Measurements from ENCODE around the gene EIF3B.

The EIF3B gene

DNA sequence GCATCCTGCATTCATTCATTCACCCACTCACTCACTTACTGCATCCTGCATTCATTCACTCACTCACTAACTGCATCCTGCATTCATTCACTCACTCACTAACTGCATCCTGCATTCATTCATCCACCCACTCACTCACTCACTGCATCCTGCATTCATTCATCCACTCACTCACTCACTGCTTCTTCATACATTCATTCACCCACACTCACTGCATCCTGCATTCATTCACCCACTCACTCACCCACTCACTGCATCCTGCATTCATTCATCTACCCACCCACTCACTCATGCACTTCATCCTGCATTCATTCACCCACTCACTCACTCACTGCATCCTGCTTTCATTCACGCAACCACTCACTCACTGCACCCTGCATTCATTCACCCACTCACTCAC is 38.8 kb upstream of the EIF3B start:
- no peak overlapping the region for H3K4me2 ChIP-seq (ENCODE audit: low read length)
- H3K4me3 ChIP-seq (ENCODE audit: low read depth, low read length, poor library complexity, severe bottlenecking), result no peak overlapping the region
- no peaks in the 10 kb centered on the region for H3F3A ChIP-seq (ENCODE audit: insufficient read depth, low read length)
- H3K27ac ChIP-seq (ENCODE audit: low read depth, low read length, poor library complexity, severe bottlenecking), result no peak overlapping the region
- H3K9me2 ChIP-seq (ENCODE audit: low read depth, low read length), result no peaks in the 10 kb centered on the region
- H3K9ac ChIP-seq (ENCODE audit: low read length), result no peak overlapping the region
- no peaks in the 10 kb centered on the region; the same call in 1 of the 2 replicates for H3K36me3 ChIP-seq (ENCODE audit: insufficient read depth, low read length)
- no peak overlapping the region for H2AFZ ChIP-seq (ENCODE audit: low read length)
- no peaks in the 10 kb centered on the region for H4K20me1 ChIP-seq (ENCODE audit: insufficient read depth, low read length)
- H3K79me2 ChIP-seq (ENCODE audit: insufficient read depth, low read length), result no peaks in the 10 kb centered on the region
- H3K9me3 ChIP-seq (ENCODE audit: low read length), result no peaks in the 10 kb centered on the region
- TF ChIP-seq EZH2 (IDR thresholded peaks at IDR 0.05; ENCODE audit: borderline replicate concordance, low read length), result no peak
- H3K27me3 ChIP-seq (ENCODE audit: insufficient read depth, low read length), result peaks cover 5% of the 10 kb centered on the region; the same call in 1 of the 2 replicates
- peaks cover 23% of the 10 kb centered on the region for H3K4me1 ChIP-seq (ENCODE audit: insufficient read depth, low read length, severe bottlenecking)

DNA sequence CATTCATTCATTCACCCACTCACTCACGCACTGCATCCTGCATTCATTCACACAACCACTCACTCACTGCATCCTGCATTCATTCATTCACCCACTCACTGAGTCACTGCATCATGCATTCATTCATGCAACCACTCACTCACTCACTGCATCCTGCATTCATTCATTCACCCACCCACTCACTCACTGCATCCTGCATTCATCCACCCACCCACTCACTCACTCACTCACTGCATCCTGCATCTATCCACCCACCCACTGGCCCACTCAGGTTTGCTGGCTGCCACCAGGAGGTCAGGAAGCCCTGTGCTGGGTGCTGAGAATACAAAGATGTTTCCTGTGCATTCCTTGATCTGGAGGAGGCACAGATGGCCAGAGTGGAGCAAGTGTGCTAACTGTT is 38.0 kb upstream of the EIF3B start:
- H3K9me2 ChIP-seq (ENCODE audit: low read depth, low read length), result no peaks in the 10 kb centered on the region
- H3K9me3 ChIP-seq (ENCODE audit: low read length), result no peaks in the 10 kb centered on the region
- peaks cover 5% of the 10 kb centered on the region; the same call in 1 of the 2 replicates for H3K27me3 ChIP-seq (ENCODE audit: insufficient read depth, low read length)
- H3K79me2 ChIP-seq (ENCODE audit: insufficient read depth, low read length), result no peaks in the 10 kb centered on the region
- no peaks in the 10 kb centered on the region for H4K20me1 ChIP-seq (ENCODE audit: insufficient read depth, low read length)
- H3K4me3 ChIP-seq (ENCODE audit: low read depth, low read length, poor library complexity, severe bottlenecking), result no peak overlapping the region
- H3K4me2 ChIP-seq (ENCODE audit: low read length), result no peak overlapping the region
- H2AFZ ChIP-seq (ENCODE audit: low read length), result no peak overlapping the region
- H3K36me3 ChIP-seq (ENCODE audit: insufficient read depth, low read length), result no peaks in the 10 kb centered on the region; the same call in 1 of the 2 replicates
- peaks cover 23% of the 10 kb centered on the region for H3K4me1 ChIP-seq (ENCODE audit: insufficient read depth, low read length, severe bottlenecking)
- no peak overlapping the region for H3K9ac ChIP-seq (ENCODE audit: low read length)
- no peak overlapping the region for H3K27ac ChIP-seq (ENCODE audit: low read depth, low read length, poor library complexity, severe bottlenecking)
- TF ChIP-seq, protein P1, sequence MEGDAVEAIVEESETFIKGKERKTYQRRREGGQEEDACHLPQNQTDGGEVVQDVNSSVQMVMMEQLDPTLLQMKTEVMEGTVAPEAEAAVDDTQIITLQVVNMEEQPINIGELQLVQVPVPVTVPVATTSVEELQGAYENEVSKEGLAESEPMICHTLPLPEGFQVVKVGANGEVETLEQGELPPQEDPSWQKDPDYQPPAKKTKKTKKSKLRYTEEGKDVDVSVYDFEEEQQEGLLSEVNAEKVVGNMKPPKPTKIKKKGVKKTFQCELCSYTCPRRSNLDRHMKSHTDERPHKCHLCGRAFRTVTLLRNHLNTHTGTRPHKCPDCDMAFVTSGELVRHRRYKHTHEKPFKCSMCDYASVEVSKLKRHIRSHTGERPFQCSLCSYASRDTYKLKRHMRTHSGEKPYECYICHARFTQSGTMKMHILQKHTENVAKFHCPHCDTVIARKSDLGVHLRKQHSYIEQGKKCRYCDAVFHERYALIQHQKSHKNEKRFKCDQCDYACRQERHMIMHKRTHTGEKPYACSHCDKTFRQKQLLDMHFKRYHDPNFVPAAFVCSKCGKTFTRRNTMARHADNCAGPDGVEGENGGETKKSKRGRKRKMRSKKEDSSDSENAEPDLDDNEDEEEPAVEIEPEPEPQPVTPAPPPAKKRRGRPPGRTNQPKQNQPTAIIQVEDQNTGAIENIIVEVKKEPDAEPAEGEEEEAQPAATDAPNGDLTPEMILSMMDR (IDR thresholded peaks at IDR 0.05; ENCODE audit: low read length), result no peak
- no peak for TF ChIP-seq EZH2 (IDR thresholded peaks at IDR 0.05; ENCODE audit: borderline replicate concordance, low read length)
- no peaks in the 10 kb centered on the region for H3F3A ChIP-seq (ENCODE audit: insufficient read depth, low read length)

DNA sequence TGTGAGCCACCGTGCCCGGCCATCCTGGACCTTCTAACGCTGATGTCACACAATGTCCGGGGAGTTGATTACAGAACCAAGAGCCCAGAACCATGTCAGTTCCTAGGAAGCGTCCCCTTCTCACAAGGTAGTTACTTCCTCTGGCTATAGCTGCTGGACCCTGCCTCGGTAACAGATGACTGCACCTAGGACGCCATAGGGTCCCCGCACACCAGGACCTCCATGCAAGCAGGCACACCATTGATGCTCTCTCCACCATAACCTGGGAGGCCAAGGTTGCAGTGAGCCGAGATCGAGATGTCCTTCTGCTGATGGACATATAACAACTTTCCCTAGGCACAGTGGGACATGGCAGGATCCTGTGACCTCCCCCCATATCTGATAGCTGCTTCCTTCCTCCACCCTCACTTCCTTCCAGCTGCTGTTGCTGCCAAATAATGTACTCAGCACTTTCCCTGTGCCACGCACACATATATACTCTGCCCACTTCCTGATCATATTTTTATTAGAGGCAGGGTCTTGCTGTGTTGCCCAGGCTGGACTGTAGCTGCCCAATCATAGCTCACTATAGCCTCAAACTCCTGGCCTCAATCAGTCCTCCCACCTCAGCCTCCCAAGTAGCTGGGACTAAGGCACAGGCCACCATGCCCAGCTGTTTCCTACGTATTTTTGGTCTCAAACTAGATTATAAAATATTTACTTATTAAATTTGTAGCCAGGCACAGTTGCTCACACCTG is 36.9 kb upstream of the EIF3B start:
- H3K4me1 ChIP-seq (ENCODE audit: insufficient read depth, low read length, severe bottlenecking), result peaks cover 13% of the 10 kb centered on the region
- H3K9ac ChIP-seq (ENCODE audit: low read length), result no peak overlapping the region
- H3K9me2 ChIP-seq (ENCODE audit: low read depth, low read length), result no peaks in the 10 kb centered on the region
- H3K79me2 ChIP-seq (ENCODE audit: insufficient read depth, low read length), result no peaks in the 10 kb centered on the region
- H2AFZ ChIP-seq (ENCODE audit: low read length), result no peak overlapping the region
- H3K36me3 ChIP-seq (ENCODE audit: insufficient read depth, low read length), result no peaks in the 10 kb centered on the region
- H3K27ac ChIP-seq (ENCODE audit: low read depth, low read length, poor library complexity, severe bottlenecking), result no peak overlapping the region
- no peak for TF ChIP-seq EZH2 (IDR thresholded peaks at IDR 0.05; ENCODE audit: borderline replicate concordance, low read length)
- TF ChIP-seq, protein P1 (IDR thresholded peaks at IDR 0.05; ENCODE audit: low read length), result no peak
- H3F3A ChIP-seq (ENCODE audit: insufficient read depth, low read length), result no peaks in the 10 kb centered on the region
- H3K9me3 ChIP-seq (ENCODE audit: low read length), result no peaks in the 10 kb centered on the region
- H3K27me3 ChIP-seq (ENCODE audit: insufficient read depth, low read length), result no peaks in the 10 kb centered on the region
- H3K4me3 ChIP-seq (ENCODE audit: low read depth, low read length, poor library complexity, severe bottlenecking), result no peak overlapping the region
- no peaks in the 10 kb centered on the region for H4K20me1 ChIP-seq (ENCODE audit: insufficient read depth, low read length)
- no peak overlapping the region for H3K4me2 ChIP-seq (ENCODE audit: low read length)

DNA sequence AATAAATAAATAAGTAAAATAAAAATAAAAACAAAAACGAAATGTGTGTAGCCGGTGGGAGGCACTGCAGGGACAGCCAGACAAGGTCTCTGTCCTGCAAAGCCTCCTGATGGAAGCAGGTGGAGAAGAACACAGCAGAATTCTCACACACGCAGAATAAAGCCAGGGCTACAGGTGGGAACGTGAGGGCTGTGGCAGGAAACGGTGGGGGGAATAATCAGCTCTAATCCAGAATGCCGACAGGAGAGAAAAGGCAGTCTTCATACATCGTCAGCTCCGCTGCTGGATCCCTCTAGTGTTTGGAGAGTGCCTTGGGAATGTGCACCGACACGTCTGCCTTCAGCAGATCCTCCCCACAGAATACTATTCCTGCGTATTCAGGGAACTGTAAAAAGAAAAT is 33.6 kb upstream of the EIF3B start:
- no peaks in the 10 kb centered on the region; the same call in 1 of the 2 replicates for H3K27me3 ChIP-seq (ENCODE audit: insufficient read depth, low read length)
- H3K9ac ChIP-seq (ENCODE audit: low read length), result no peak overlapping the region
- no peaks in the 10 kb centered on the region for H3F3A ChIP-seq (ENCODE audit: insufficient read depth, low read length)
- H3K4me3 ChIP-seq (ENCODE audit: low read depth, low read length, poor library complexity, severe bottlenecking), result no peak overlapping the region
- H3K27ac ChIP-seq (ENCODE audit: low read depth, low read length, poor library complexity, severe bottlenecking), result no peak overlapping the region
- H3K36me3 ChIP-seq (ENCODE audit: insufficient read depth, low read length), result no peaks in the 10 kb centered on the region
- no peaks in the 10 kb centered on the region for H4K20me1 ChIP-seq (ENCODE audit: insufficient read depth, low read length)
- H2AFZ ChIP-seq (ENCODE audit: low read length), result no peak overlapping the region
- H3K4me2 ChIP-seq (ENCODE audit: low read length), result no peak overlapping the region
- TF ChIP-seq EZH2 (IDR thresholded peaks at IDR 0.05; ENCODE audit: borderline replicate concordance, low read length), result no peak
- TF ChIP-seq, protein P1 (IDR thresholded peaks at IDR 0.05; ENCODE audit: low read length), result no peak
- H3K9me3 ChIP-seq (ENCODE audit: low read length), result no peaks in the 10 kb centered on the region
- H3K79me2 ChIP-seq (ENCODE audit: insufficient read depth, low read length), result no peaks in the 10 kb centered on the region
- no peaks in the 10 kb centered on the region for H3K9me2 ChIP-seq (ENCODE audit: low read depth, low read length)
- no peaks in the 10 kb centered on the region for H3K4me1 ChIP-seq (ENCODE audit: insufficient read depth, low read length, severe bottlenecking)
